Natural killer cell (primary cell): ENCODE data around the gene ATL1. TPM values are rescaled to one million over a fixed set of nuclear protein-coding genes. Genes with fewer than 3 reads are reported as not detected.

Experiments used
- ATAC-seq, 3 donors: fragments of 150-1000 bp in 2 of 3; fragments of 200-7000 bp in 1 of 3; cut with Tn5 transposase; 1 replicate in 1 of 3; 2 replicates in 2 of 3; pipeline ENCODE4 v1.10.0; 2021; ENCODE audit warnings: mild to moderate bottlenecking in 2 of 3, moderate library complexity in 2 of 3
- DNase-seq, 2 donors: peaks; one replicate each; pipeline versions ENCODE4 v3.0.0 to v3.0.0-alpha.2; 2013 to 2021; ENCODE audit warnings: mixed read lengths in 1 of 2
- H3K27ac ChIP-seq: one replicate; pipeline ENCODE4 v1.5.1; 2013; ENCODE audit warnings: mild to moderate bottlenecking, low read length
- H3K27me3 ChIP-seq: one replicate; pipeline ENCODE4 v1.6.1; 2013; ENCODE audit warnings: low read length; ENCODE audit not compliant: control insufficient read depth, insufficient read depth
- H3K36me3 ChIP-seq: one replicate; pipeline ENCODE4 v1.6.1; 2013; ENCODE audit warnings: low read length; ENCODE audit not compliant: control insufficient read depth, insufficient read depth
- H3K4me1 ChIP-seq: one replicate; pipeline ENCODE4 v1.6.1; 2013; ENCODE audit warnings: low read length; ENCODE audit not compliant: control insufficient read depth, insufficient read depth
- H3K4me3 ChIP-seq: one replicate; pipeline ENCODE4 v1.5.1; 2013; ENCODE audit warnings: low read length
- H3K9me3 ChIP-seq: one replicate; pipeline ENCODE4 v1.6.1; 2013; ENCODE audit warnings: low read length; ENCODE audit not compliant: control insufficient read depth, insufficient read depth
- H3K27ac Mint-ChIP-seq, 2 donors: one replicate each; pipeline ENCODE4 v1.8.0; 2022; ENCODE audit warnings: mild to moderate bottlenecking in 2 of 2, mixed read lengths in 2 of 2, moderate library complexity in 1 of 2
- H3K27me3 Mint-ChIP-seq, 2 donors: one replicate each; pipeline ENCODE4 v1.8.0; 2022; ENCODE audit warnings: low read depth in 2 of 2, mixed read lengths in 2 of 2
- H3K36me3 Mint-ChIP-seq: one replicate; pipeline ENCODE4 v1.8.0; 2022; ENCODE audit warnings: mixed read lengths
- H3K4me1 Mint-ChIP-seq, 2 donors: one replicate each; pipeline ENCODE4 v1.8.0; 2022; ENCODE audit warnings: mixed read lengths in 2 of 2
- H3K4me3 Mint-ChIP-seq: one replicate; pipeline ENCODE4 v1.8.0; 2022; ENCODE audit warnings: mild to moderate bottlenecking, moderate library complexity, mixed read lengths
- H3K9me3 Mint-ChIP-seq, 2 donors: one replicate each; pipeline ENCODE4 v1.8.0; 2022; ENCODE audit warnings: mixed read lengths in 2 of 2
- WGBS: methylation state at CpG from one replicate; pipeline ENCODE4 v1.1.7; 2013; ENCODE audit warnings: missing lambda C conversion rate; ENCODE audit not compliant: insufficient coverage; 5-methylcytosine and 5-hydroxymethylcytosine counted together
- intact Hi-C: fragments of 100-400 bp; cut with micrococcal nuclease; formaldehyde crosslinking; loops from one replicate; pipeline ENCODE4 v1.14.2; 2022
- total RNA-seq, 4 donors: library from RNA; stranded (reverse); fragments of 120-200 nt in 1 of 4; gene quantifications; one replicate each; pipeline versions ENCODE4 v1.2.3 to v1.2.4, GENCODE V29; 2013 to 2022
- TF ChIP-seq, protein P1 (sequence below): fragments of 200-600 bp; IDR thresholded peaks from one replicate; pipeline ENCODE4 v1.8.0; 2022; ENCODE audit warnings: antibody characterized with exemption

ATL1 gene
- total RNA-seq, 3 donors from 2014 or later (not counting 1 experiment from before 2014, with no cell fraction given) = 1.6 to 3.8 (median 2.4) TPM

DNA sequence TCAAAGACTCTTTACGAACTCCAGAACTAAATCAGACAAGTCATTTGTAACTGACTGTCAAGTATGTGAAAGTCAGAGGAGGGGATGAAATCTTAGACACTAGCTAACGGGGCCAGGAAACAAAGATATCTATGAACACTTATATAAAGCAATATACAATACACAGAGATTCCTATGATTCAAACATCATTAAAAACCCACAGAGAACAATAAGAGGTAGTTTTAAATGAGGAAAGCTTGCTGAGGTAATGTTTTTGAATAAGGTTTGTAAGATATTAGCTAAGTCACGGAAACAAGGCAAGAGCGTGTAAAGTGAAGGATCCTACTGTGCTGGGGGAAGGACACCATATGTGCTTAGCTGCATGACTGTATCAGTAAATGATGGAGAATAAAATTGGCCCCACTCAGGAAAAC is 71.5 kb downstream of the ATL1 start:
- TF ChIP-seq, protein P1, sequence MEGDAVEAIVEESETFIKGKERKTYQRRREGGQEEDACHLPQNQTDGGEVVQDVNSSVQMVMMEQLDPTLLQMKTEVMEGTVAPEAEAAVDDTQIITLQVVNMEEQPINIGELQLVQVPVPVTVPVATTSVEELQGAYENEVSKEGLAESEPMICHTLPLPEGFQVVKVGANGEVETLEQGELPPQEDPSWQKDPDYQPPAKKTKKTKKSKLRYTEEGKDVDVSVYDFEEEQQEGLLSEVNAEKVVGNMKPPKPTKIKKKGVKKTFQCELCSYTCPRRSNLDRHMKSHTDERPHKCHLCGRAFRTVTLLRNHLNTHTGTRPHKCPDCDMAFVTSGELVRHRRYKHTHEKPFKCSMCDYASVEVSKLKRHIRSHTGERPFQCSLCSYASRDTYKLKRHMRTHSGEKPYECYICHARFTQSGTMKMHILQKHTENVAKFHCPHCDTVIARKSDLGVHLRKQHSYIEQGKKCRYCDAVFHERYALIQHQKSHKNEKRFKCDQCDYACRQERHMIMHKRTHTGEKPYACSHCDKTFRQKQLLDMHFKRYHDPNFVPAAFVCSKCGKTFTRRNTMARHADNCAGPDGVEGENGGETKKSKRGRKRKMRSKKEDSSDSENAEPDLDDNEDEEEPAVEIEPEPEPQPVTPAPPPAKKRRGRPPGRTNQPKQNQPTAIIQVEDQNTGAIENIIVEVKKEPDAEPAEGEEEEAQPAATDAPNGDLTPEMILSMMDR = no peak
- no peaks in the 10 kb centered on the region for H3K9me3 Mint-ChIP-seq
- Histone ChIP-seq H3K36me3 (no peaks in the 10 kb centered on the region), H3K9me3 (no peaks in the 10 kb centered on the region), H3K27me3 (no peaks in the 10 kb centered on the region), H3K27ac (no peak overlapping the region), H3K4me3 (no peak overlapping the region), H3K4me1 (no peaks in the 10 kb centered on the region)
- intact Hi-C loops = no loop called here
- WGBS = 93% methylated on average over 2 of the region's 4 CpGs
- no peaks in the 10 kb centered on the region for H3K36me3 Mint-ChIP-seq
- H3K4me3 Mint-ChIP-seq = no peak overlapping the region
- DNase-seq = no peak
- no peaks in the 10 kb centered on the region for H3K4me1 Mint-ChIP-seq
- no peak overlapping the region for H3K27ac Mint-ChIP-seq
- no peaks in the 10 kb centered on the region for H3K27me3 Mint-ChIP-seq
- ATAC-seq = no peak

DNA sequence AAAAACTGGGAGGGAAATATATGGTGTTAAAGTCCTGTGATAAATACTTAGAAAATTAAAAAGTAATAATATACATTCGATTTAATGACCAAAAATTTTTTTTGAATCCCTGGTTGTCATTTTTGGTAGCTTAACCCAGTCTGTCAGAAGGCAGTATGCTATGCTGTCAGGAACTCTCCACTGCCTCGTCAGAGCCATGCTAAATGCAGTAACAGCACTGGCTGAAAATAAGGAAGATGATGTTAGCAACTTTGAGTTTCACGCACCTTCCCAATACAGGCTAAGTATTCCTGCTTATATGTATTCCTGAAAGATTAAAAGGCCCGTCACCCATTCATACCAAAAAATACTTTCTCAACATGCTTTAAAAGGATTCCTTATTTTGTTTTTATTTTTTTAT is 74.0 kb downstream of the ATL1 start:
- DNase-seq (no peak), ATAC-seq (no peak)
- no peaks in the 10 kb centered on the region for H3K4me1 Mint-ChIP-seq
- H3K4me1 ChIP-seq = no peaks in the 10 kb centered on the region
- 100% methylated on average over 1 of the region's 4 CpGs for WGBS
- H3K36me3 Mint-ChIP-seq = no peaks in the 10 kb centered on the region
- intact Hi-C loops = no loop called here
- H3K27ac ChIP-seq = no peak overlapping the region
- TF ChIP-seq, protein P1 = no peak
- no peak overlapping the region for H3K27ac Mint-ChIP-seq
- no peaks in the 10 kb centered on the region for H3K36me3 ChIP-seq
- no peaks in the 10 kb centered on the region for H3K27me3 Mint-ChIP-seq
- H3K9me3 Mint-ChIP-seq = no peaks in the 10 kb centered on the region
- no peaks in the 10 kb centered on the region for H3K27me3 ChIP-seq
- H3K9me3 ChIP-seq = no peaks in the 10 kb centered on the region
- H3K4me3 ChIP-seq = no peak overlapping the region
- H3K4me3 Mint-ChIP-seq = no peak overlapping the region

DNA sequence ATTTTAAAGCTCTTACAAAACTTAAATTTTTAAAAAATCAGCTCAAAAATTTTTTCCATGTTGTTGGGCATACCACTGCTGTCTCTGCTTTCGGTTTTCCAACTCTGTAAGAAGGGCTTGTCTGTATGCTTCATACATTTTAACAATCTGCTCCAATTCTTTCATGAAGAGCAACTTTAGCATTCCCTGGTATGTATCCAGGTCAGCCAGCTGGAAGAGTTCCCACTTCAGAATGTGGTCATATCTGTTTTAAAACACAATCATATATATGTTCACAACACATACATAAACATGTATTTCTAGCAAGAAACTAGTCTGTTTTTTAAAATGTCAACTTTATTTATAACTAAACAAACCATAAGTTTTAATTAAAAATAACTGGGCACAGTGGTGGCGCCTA is 75.2 kb downstream of the ATL1 start:
- H3K36me3 ChIP-seq = no peaks in the 10 kb centered on the region
- TF ChIP-seq, protein P1 = no peak
- intact Hi-C loops = no loop called here
- no peak overlapping the region for H3K4me3 ChIP-seq
- no peak overlapping the region for H3K27ac Mint-ChIP-seq
- H3K27me3 Mint-ChIP-seq = no peaks in the 10 kb centered on the region
- H3K4me1 Mint-ChIP-seq = no peaks in the 10 kb centered on the region
- H3K27me3 ChIP-seq = no peaks in the 10 kb centered on the region
- no peak overlapping the region for H3K4me3 Mint-ChIP-seq
- no peaks in the 10 kb centered on the region for H3K9me3 Mint-ChIP-seq
- H3K9me3 ChIP-seq = no peaks in the 10 kb centered on the region
- no peak for DNase-seq
- no peak for ATAC-seq
- no peaks in the 10 kb centered on the region for H3K4me1 ChIP-seq
- H3K36me3 Mint-ChIP-seq = no peaks in the 10 kb centered on the region
- WGBS = 98% methylated on average over 2 of the region's 2 CpGs
- H3K27ac ChIP-seq = no peak overlapping the region

DNA sequence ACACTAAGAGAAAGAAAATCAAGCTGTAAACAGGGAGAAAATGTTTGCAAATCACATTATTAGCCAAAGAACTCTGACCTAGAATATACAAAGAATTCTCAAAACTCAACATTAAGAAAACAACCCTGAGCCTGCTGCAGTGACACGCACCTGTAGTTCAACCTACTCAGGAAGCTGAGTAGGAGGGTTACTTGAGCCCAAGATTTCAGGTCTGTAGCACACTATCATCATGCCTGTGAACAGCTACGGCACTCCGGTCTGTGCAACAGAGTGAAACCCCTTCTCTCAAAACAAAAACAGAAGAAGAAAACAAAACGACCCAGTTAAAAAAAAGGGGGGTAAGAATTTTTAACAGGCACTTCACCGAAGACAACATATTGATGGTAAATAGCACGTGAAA is 87.3 kb downstream of the ATL1 start:
- Histone ChIP-seq H3K4me1 (no peaks in the 10 kb centered on the region), H3K36me3 (no peaks in the 10 kb centered on the region), H3K27me3 (no peaks in the 10 kb centered on the region), H3K9me3 (no peaks in the 10 kb centered on the region), H3K27ac (no peak overlapping the region), H3K4me3 (no peak overlapping the region)
- no peak overlapping the region for H3K4me3 Mint-ChIP-seq
- no peaks in the 10 kb centered on the region for H3K4me1 Mint-ChIP-seq
- TF ChIP-seq, protein P1 = no peak
- 85% methylated on average over 6 of the region's 6 CpGs for WGBS
- no peaks in the 10 kb centered on the region for H3K27me3 Mint-ChIP-seq
- intact Hi-C loops = no loop called here
- no peaks in the 10 kb centered on the region for H3K36me3 Mint-ChIP-seq
- DNase-seq = no peak
- no peak for ATAC-seq
- no peak overlapping the region for H3K27ac Mint-ChIP-seq
- no peaks in the 10 kb centered on the region for H3K9me3 Mint-ChIP-seq
